ENCODE results near the gene CNPPD1.

DNA sequence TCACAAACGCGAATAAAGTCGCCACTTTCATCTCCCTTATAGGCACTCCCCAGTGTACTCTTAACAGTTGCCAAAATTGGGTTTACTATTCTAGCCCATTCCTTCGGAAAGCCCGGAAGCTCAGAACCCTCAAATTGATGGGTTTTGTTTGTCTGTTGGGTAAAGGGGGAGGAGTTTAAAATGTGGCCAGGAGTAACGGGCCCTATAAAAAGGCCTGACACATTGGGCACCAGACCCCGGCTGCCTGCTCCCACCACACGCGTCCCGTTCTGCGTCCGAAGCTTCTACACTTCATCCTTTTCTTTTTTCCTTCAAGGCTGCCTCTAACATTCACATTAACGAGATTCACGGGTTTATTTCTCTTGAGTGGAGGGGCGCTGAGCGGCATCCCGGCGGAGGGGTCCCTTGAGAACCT lies 16.9 kb downstream of the CNPPD1 start:
- TF ChIP-seq EZH2 (IDR thresholded peaks at IDR 0.05; ENCODE audit: low read depth, low read length, severe bottlenecking) = no peak
- TF ChIP-seq BACH1 (IDR thresholded peaks at IDR 0.05; ENCODE audit: low read length) = no peak
- TF ChIP-seq, protein P1, sequence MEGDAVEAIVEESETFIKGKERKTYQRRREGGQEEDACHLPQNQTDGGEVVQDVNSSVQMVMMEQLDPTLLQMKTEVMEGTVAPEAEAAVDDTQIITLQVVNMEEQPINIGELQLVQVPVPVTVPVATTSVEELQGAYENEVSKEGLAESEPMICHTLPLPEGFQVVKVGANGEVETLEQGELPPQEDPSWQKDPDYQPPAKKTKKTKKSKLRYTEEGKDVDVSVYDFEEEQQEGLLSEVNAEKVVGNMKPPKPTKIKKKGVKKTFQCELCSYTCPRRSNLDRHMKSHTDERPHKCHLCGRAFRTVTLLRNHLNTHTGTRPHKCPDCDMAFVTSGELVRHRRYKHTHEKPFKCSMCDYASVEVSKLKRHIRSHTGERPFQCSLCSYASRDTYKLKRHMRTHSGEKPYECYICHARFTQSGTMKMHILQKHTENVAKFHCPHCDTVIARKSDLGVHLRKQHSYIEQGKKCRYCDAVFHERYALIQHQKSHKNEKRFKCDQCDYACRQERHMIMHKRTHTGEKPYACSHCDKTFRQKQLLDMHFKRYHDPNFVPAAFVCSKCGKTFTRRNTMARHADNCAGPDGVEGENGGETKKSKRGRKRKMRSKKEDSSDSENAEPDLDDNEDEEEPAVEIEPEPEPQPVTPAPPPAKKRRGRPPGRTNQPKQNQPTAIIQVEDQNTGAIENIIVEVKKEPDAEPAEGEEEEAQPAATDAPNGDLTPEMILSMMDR (IDR thresholded peaks at IDR 0.05; ENCODE audit: control extremely low read depth in 1 of 3, insufficient read depth in 1 of 3, low read depth in 1 of 3, low read length in 3 of 3) = no peak

Measured in H1 (cell line).